ENCODE data around the gene DGKB. TPM values are rescaled to one million over a fixed set of nuclear protein-coding genes. Genes with fewer than 3 reads are reported as not detected.

Gene DGKB
- total RNA-seq, 4 donors from 2014 or later = 17.3 to 54.9 (median 26.1) TPM

DNA sequence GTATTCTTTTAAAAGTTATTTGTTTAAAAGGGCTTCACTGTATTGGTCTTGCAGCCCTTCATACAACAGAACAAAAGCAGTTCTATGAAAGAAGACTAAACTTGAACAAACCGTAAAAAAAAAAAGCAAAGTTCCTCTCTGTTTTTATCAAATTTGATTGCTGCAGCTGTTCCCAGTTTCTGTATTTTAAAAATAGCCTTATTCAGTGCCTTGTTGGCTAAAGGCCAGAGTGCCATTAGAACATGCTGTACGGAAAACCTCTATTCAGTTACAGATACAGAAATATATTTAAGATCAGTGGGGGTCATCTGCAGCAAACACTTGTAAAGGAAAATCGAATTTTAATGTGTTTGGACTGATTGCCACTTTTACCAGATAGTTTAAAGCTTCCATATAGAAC, 705.3 kb downstream of the DGKB start:
- WGBS, 2 donors (ENCODE audit: low coverage in 1 of 2) = 2 to 28% methylated on average over 3 of the region's 3 CpGs
- Histone ChIP-seq H3K27me3 (no peaks in the 10 kb centered on the region), H3K36me3 (no peaks in the 10 kb centered on the region), H3K4me3 (no peak overlapping the region), H3K27ac (peak overlapping the region in 1 of 4 donors; percentile 30), H3K9me3 (peaks cover 0 to 18% (median 0%) of the 10 kb centered on the region in 3 donors), H3K4me1 (peaks cover 0 to 17% (median 2%) of the 10 kb centered on the region in 3 donors)
- no peak for ATAC-seq
- TF ChIP-seq EP300 (IDR thresholded peaks at IDR 0.05) = no peak
- TF ChIP-seq POLR2AphosphoS5 (IDR thresholded peaks at IDR 0.05) = no peak
- TF ChIP-seq, protein P1, sequence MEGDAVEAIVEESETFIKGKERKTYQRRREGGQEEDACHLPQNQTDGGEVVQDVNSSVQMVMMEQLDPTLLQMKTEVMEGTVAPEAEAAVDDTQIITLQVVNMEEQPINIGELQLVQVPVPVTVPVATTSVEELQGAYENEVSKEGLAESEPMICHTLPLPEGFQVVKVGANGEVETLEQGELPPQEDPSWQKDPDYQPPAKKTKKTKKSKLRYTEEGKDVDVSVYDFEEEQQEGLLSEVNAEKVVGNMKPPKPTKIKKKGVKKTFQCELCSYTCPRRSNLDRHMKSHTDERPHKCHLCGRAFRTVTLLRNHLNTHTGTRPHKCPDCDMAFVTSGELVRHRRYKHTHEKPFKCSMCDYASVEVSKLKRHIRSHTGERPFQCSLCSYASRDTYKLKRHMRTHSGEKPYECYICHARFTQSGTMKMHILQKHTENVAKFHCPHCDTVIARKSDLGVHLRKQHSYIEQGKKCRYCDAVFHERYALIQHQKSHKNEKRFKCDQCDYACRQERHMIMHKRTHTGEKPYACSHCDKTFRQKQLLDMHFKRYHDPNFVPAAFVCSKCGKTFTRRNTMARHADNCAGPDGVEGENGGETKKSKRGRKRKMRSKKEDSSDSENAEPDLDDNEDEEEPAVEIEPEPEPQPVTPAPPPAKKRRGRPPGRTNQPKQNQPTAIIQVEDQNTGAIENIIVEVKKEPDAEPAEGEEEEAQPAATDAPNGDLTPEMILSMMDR (IDR thresholded peaks at IDR 0.05) = no peak

DNA sequence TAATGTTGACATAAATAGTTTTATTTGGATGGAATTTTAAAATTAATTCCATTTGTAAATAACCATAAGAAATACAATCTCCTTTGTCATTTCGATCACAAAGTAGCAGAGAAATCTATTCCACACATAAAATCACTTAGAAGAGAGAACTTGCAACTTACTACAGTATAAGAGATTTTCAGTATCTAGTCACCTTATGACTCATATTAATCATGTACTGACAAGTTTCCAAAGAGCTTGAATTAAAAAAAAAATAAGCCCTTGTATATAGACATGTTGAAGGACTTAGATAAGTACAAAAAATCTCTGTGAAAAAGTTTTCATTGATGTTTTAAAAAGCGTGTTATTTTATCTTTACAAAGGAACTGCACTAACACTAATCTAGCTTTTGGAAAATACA, 706.0 kb downstream of the DGKB start:
- Histone ChIP-seq H3K27me3 (no peaks in the 10 kb centered on the region), H3K9me3 (peaks cover 0 to 18% (median 0%) of the 10 kb centered on the region in 3 donors), H3K4me3 (no peak overlapping the region), H3K27ac (no peak overlapping the region), H3K36me3 (no peaks in the 10 kb centered on the region), H3K4me1 (peaks cover 0 to 17% (median 2%) of the 10 kb centered on the region in 3 donors)
- no peak for ATAC-seq
- TF ChIP-seq POLR2AphosphoS5 (IDR thresholded peaks at IDR 0.05) = no peak
- TF ChIP-seq, protein P1 (IDR thresholded peaks at IDR 0.05) = no peak
- no peak for TF ChIP-seq EP300 (IDR thresholded peaks at IDR 0.05)
- TF ChIP-seq POLR2A (IDR thresholded peaks at IDR 0.05) = no peak
- WGBS, 2 donors (ENCODE audit: low coverage in 1 of 2) = 63 to 93% methylated on average over 2 of the region's 2 CpGs

DNA sequence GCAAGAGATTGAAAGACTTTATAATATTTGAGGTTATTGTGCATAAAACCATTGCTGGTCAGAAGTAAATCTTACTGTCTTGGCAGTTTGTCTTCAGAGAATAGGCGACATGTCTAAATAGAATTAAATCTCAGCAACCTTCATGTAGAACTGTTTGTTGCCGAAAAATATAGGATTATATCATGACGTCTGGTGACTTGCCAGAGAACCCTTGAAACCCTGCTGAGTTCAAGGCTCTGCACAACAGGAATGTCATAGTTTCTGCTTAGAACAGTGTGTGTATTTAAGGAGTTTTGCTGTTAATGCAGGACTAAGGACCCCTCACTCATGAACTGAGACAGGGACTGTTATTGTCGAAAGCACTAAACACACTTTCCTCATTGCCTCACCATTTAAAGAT, 706.7 kb downstream of the DGKB start:
- Histone ChIP-seq H3K36me3 (no peaks in the 10 kb centered on the region), H3K27me3 (no peaks in the 10 kb centered on the region), H3K9me3 (peaks cover 0 to 18% (median 0%) of the 10 kb centered on the region in 3 donors), H3K4me1 (peaks cover 0 to 17% (median 2%) of the 10 kb centered on the region in 3 donors), H3K4me3 (no peak overlapping the region), H3K27ac (no peak overlapping the region)
- ATAC-seq = no peak
- no peak for TF ChIP-seq EP300 (IDR thresholded peaks at IDR 0.05)
- TF ChIP-seq, protein P1 (IDR thresholded peaks at IDR 0.05) = no peak
- WGBS, 2 donors (ENCODE audit: low coverage in 1 of 2) = 80 to 100% methylated on average over 1 to 4 of the region's 4 CpGs

DNA sequence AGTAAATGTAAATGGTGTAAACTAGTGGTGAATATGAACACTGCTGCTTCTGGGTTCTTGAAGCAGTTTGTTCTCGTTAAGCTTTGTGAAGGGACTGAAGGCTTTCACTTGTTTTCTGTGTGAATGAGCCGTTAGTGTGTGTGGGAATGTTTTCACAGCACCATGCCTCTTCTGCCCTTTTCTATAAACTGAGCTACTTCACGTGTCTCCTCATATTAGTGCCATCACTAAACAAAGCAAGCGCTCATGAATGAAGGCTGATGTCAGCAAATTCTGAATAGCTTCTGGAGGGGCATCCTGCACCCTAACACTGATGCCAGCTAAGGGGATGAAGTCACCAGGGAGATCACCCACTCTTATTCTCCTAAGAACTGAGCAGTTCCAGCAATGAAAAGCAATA, 707.5 kb downstream of the DGKB start:
- TF ChIP-seq POLR2AphosphoS5 (IDR thresholded peaks at IDR 0.05) = no peak
- H3K4me1 ChIP-seq = peaks cover 0 to 17% (median 2%) of the 10 kb centered on the region in 3 donors
- 62 to 85% methylated on average over 4 of the region's 4 CpGs for WGBS, 2 donors (ENCODE audit: low coverage in 1 of 2)
- no peaks in the 10 kb centered on the region for H3K36me3 ChIP-seq
- no peaks in the 10 kb centered on the region for H3K27me3 ChIP-seq
- no peak overlapping the region for H3K27ac ChIP-seq
- H3K4me3 ChIP-seq = no peak overlapping the region
- peaks cover 0 to 18% (median 0%) of the 10 kb centered on the region in 3 donors for H3K9me3 ChIP-seq
- ATAC-seq = no peak

DNA sequence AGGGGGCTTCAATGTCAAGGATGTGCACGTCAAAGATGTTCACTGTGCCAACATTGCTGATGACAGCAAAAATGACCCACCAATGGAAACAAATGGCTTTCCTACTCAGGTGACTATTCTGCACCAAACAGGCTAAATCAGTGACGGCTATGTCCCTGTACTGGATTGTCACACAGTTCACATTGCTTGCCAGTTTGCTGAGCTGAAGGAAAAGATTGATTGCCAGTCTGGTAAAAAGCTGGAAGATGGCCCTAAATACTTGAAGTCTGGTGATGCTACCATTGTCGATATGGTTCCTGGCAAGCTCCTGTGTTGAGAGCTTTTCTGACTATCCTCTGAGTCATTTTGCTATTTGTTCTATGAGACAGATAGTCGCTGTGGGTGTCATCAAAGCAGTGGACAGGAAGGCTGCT, 710.9 kb downstream of the DGKB start:
- Histone ChIP-seq H3K4me3 (no peak overlapping the region), H3K36me3 (no peaks in the 10 kb centered on the region), H3K9me3 (no peaks in the 10 kb centered on the region), H3K27ac (no peak overlapping the region), H3K27me3 (no peaks in the 10 kb centered on the region), H3K4me1 (peaks cover 0 to 7% (median 2%) of the 10 kb centered on the region in 3 donors)
- no peak for ATAC-seq
- WGBS, 2 donors (ENCODE audit: low coverage in 1 of 2) = 80 to 81% methylated on average over 4 of the region's 4 CpGs
- TF ChIP-seq EP300 (IDR thresholded peaks at IDR 0.05) (no peak), POLR2A (IDR thresholded peaks at IDR 0.05) (no peak), POLR2AphosphoS5 (IDR thresholded peaks at IDR 0.05) (no peak)
- TF ChIP-seq, protein P1 (IDR thresholded peaks at IDR 0.05) = no peak

Data from gastroesophageal sphincter (tissue), 4 donors.